CD4-positive, alpha-beta T cell treated with Interleukin-15 for 1 hour (primary cell): ENCODE results near the gene NTN1.
"Not testable (repeated sequence)": the region's sequence is repeated elsewhere in the genome, so short reads cannot be mapped to it uniquely, and the experiment has no call there.

ENCODE experiments used
- DNase-seq: peaks from one replicate; pipeline ENCODE4 v3.0.0-alpha.2; 2020

Gene NTN1

GRCh38 chr17:9256751-9257629 is 235.7 kb downstream of the NTN1 start:
- no peak for DNase-seq

GRCh38 chr17:9257630-9257965 is 236.3 kb downstream of the NTN1 start:
- not testable (repeated sequence) for DNase-seq

GRCh38 chr17:9258115-9259015 is 237.1 kb downstream of the NTN1 start:
- DNase-seq, result no peak

GRCh38 chr17:9259419-9259818 is 238.1 kb downstream of the NTN1 start:
- no peak for DNase-seq

GRCh38 chr17:9261081-9262012 is 240.0 kb downstream of the NTN1 start:
- no peak for DNase-seq

GRCh38 chr17:9266031-9266680 is 244.8 kb downstream of the NTN1 start:
- no peak for DNase-seq

GRCh38 chr17:9266697-9267117 is 245.4 kb downstream of the NTN1 start:
- no peak for DNase-seq

GRCh38 chr17:9268546-9268945 is 247.2 kb downstream of the NTN1 start:
- DNase-seq, result no peak

- DNase-seq, result no peak
Observed at GRCh38 chr17:9269350-9270035, 248.2 kb downstream of the NTN1 start.

- DNase-seq, result no peak
Observed at GRCh38 chr17:9270921-9271320, 249.6 kb downstream of the NTN1 start.

- no peak for DNase-seq
Observed at GRCh38 chr17:9271989-9272388, 250.7 kb downstream of the NTN1 start.

GRCh38 chr17:9272501-9273200 is 251.3 kb downstream of the NTN1 start:
- no peak for DNase-seq

GRCh38 chr17:9273428-9274391 is 252.4 kb downstream of the NTN1 start:
- DNase-seq, result no peak

GRCh38 chr17:9274973-9275372 is 253.7 kb downstream of the NTN1 start:
- no peak for DNase-seq

GRCh38 chr17:9279893-9280292 is 258.6 kb downstream of the NTN1 start:
- DNase-seq, result no peak

GRCh38 chr17:9283909-9284308 is 262.6 kb downstream of the NTN1 start:
- DNase-seq, result no peak

GRCh38 chr17:9284884-9285283 is 263.6 kb downstream of the NTN1 start:
- DNase-seq, result no peak

GRCh38 chr17:9285602-9286427 is 264.5 kb downstream of the NTN1 start:
- no peak for DNase-seq

- DNase-seq, result no peak
Observed at GRCh38 chr17:9286434-9286833, 265.1 kb downstream of the NTN1 start.
